ENCODE results near the gene ESRRA. TPM values are rescaled to one million over a fixed set of nuclear protein-coding genes. Genes with fewer than 3 reads are reported as not detected.

Gene ESRRA
- polyA plus RNA-seq, 2 of the 4 experiments (the other 2 are of a cell fraction), result 15.2 to 35.5 TPM

DNA sequence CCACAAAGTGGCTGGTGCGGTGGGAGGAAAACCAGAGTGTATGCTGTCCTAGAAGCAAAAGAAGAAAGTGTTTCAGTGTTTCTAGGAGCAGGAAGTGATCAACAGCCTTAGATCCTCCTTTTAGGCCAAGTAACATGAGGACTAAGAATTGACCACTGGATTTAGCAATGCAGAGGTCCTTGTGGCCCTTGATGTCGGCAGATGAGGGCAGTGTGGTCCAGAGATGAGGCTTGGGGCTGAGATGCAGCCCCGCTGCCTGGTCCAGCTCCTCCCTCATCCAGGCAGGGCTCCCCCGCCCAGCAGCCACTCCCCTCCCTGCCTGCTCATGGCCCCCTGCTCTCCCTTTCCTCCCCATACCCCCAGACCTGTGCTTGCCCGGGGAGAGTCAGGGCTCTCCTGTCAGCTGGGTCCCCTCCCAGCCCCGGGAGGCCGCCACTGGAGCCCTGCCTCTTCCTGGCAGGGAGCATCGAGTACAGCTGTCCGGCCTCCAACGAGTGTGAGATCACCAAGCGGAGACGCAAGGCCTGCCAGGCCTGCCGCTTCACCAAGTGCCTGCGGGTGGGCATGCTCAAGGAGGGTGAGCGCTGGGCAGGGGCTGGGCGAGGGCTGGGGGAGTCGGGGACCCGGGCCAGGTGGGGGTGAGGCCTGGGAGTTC is 8.3 kb downstream of the ESRRA start:
- no peak for DNase-seq (ENCODE audit: low read depth in 1 of 2, low spot score in 1 of 2)
- no peak for TF ChIP-seq TP53 (CRISPR knock-in tag; IDR thresholded peaks at IDR 0.05)
- TF ChIP-seq ZSCAN20 (CRISPR knock-in tag; IDR thresholded peaks at IDR 0.05), result no peak
- TF ChIP-seq JUN (IDR thresholded peaks at IDR 0.05), result no peak
- TF ChIP-seq MYC (IDR thresholded peaks at IDR 0.05; ENCODE audit: borderline replicate concordance, low read length), result no peak
- TF ChIP-seq MAFK (IDR thresholded peaks at IDR 0.05; ENCODE audit: partially characterized antibody), result no peak
- no peak for TF ChIP-seq POLR2AphosphoS2 (conservative IDR thresholded peaks at IDR 0.05; ENCODE audit: low read length)
- no peak for TF ChIP-seq CHD2 (IDR thresholded peaks at IDR 0.05; ENCODE audit: low read length, partially characterized antibody)
- no peak for TF ChIP-seq MAZ (IDR thresholded peaks at IDR 0.05; ENCODE audit: borderline replicate concordance, low read depth, low read length)
- TF ChIP-seq KDM1A (IDR thresholded peaks at IDR 0.05; ENCODE audit: low read depth), result no peak
- no peak for TF ChIP-seq RNF2 (IDR thresholded peaks at IDR 0.05; ENCODE audit: borderline replicate concordance, low read depth)
- no peak for TF ChIP-seq ZFP36 (IDR thresholded peaks at IDR 0.05; ENCODE audit: borderline replicate concordance, partially characterized antibody)
- TF ChIP-seq NFE2L2 (conservative IDR thresholded peaks at IDR 0.05; ENCODE audit: low read length), result no peak
- TF ChIP-seq, protein P1, sequence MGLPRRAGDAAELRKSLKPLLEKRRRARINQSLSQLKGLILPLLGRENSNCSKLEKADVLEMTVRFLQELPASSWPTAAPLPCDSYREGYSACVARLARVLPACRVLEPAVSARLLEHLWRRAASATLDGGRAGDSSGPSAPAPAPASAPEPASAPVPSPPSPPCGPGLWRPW (IDR thresholded peaks at IDR 0.05), result no peak
- TF ChIP-seq ZC3H11A (IDR thresholded peaks at IDR 0.05), result no peak
- TF ChIP-seq E2F6 (IDR thresholded peaks at IDR 0.05; ENCODE audit: borderline replicate concordance, low read depth), result no peak
- ChIA-PET POLR2A (no interaction called here), CTCF (interaction anchor here (0.8 to 20.7 kb wide), 9 partner anchors 8 to 375 kb away, joined by 3 to 996 read pairs (median 6); partner anchors contain the start of genes CCDC88B, ESRRA and RPS6KA4)
- ATAC-seq, result no peak
- no peak for FAIRE-seq
- 90% methylated on average over 17 of the region's 18 CpGs for WGBS (ENCODE audit: missing lambda C conversion rate)
- Histone ChIP-seq H3K9me3 (no peaks in the 10 kb centered on the region), H3K4me3 (no peak overlapping the region), H3K4me1 (peaks cover 6% of the 10 kb centered on the region), H3K4me2 (no peak overlapping the region), H3K27ac (peak overlapping the region in 1 of 2 experiments; percentile 38; a peak in 2 of 6 replicates)

DNA sequence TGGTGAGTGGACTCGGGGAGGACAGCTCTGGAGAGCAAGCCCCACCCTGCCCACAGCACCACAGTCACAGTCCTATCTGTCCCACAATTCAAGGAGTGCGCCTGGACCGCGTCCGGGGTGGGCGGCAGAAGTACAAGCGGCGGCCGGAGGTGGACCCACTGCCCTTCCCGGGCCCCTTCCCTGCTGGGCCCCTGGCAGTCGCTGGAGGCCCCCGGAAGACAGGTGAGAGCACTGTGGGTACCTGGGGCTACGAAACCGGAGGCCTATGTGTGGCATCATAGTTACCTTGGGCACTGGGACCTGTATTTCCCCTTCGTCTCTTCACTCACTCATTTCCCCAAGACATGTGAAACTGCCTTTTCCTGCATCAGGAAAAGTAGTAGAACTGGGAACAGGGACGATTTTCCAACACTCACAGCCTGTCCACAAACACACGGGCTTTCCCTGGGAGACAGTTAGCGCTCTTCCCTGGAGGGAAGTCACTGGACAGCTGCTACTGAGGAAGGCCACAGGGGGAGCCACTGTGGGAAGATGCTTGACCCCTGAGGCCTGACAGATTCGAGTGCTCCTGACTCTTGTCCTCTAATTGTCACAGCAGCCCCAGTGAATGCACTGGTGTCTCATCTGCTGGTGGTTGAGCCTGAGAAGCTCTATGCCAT is 9.0 kb downstream of the ESRRA start:
- FAIRE-seq, result no peak
- TF ChIP-seq SMC3 (IDR thresholded peaks at IDR 0.05) (no peak), NFE2L2 (conservative IDR thresholded peaks at IDR 0.05; ENCODE audit: low read length) (no peak), HOXA7 (CRISPR knock-in tag; IDR thresholded peaks at IDR 0.05) (no peak), NPAS2 (CRISPR knock-in tag; IDR thresholded peaks at IDR 0.05; ENCODE audit: borderline replicate concordance) (no peak), ZC3H11A (IDR thresholded peaks at IDR 0.05) (no peak), POLR2AphosphoS2 (conservative IDR thresholded peaks at IDR 0.05; ENCODE audit: low read length) (no peak), HOXB5 (CRISPR knock-in tag; IDR thresholded peaks at IDR 0.05) (no peak), EHMT2 (IDR thresholded peaks at IDR 0.05; ENCODE audit: low read depth) (no peak), FOXS1 (CRISPR knock-in tag; IDR thresholded peaks at IDR 0.05) (no peak)
- TF ChIP-seq, protein P2, sequence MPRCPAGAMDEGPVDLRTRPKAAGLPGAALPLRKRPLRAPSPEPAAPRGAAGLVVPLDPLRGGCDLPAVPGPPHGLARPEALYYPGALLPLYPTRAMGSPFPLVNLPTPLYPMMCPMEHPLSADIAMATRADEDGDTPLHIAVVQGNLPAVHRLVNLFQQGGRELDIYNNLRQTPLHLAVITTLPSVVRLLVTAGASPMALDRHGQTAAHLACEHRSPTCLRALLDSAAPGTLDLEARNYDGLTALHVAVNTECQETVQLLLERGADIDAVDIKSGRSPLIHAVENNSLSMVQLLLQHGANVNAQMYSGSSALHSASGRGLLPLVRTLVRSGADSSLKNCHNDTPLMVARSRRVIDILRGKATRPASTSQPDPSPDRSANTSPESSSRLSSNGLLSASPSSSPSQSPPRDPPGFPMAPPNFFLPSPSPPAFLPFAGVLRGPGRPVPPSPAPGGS (IDR thresholded peaks at IDR 0.05), result no peak
- CTCF ChIA-PET, result interaction anchor here (1.2 to 20.7 kb wide), 5 partner anchors 9 to 102 kb away, joined by 3 to 996 read pairs (median 6); partner anchors contain the start of genes CCDC88B, ESRRA and RPS6KA4
- 83% methylated on average over 19 of the region's 19 CpGs for WGBS (ENCODE audit: missing lambda C conversion rate)
- POLR2A ChIA-PET, result no interaction called here
- H3K4me3 ChIP-seq, result no peak overlapping the region
- no peaks in the 10 kb centered on the region for H3K9me3 ChIP-seq
- H3K4me1 ChIP-seq, result peaks cover 11% of the 10 kb centered on the region
- DNase-seq (ENCODE audit: low read depth in 1 of 2, low spot score in 1 of 2), result peak in 1 of 2 experiments; percentile 41
- no peak for ATAC-seq
- no peak overlapping the region for H3K27ac ChIP-seq
- H3K4me2 ChIP-seq, result no peak overlapping the region

Data from A549 (cell line).